ENCODE measurements around the gene CHST2. TPM values are rescaled to one million over a fixed set of nuclear protein-coding genes. Genes with fewer than 3 reads are reported as not detected.

Gene CHST2
- total and polyA plus RNA-seq, 4 experiments from 2014 or later: 0.71 to 2.9 (median 1.1) TPM

DNA sequence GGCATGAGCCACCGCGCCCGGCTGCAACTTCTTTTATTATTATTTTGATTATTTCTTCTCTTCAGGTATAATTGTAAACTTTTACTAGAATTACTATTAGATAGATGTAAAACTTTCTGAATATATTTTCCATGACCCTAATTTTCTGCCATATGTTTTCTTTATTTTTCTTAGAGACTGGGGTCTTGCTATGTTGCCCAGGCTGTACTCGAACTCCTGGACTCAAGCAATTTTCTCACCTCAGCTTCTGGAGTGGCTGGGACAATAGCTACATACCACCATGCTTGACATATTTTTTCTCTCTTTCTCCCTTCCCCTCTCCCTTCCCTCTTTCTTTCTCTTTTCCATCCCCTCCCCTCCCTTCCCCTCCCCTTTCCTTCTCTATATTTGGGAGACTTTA lies 29.6 kb upstream of the CHST2 start:
- Histone ChIP-seq H3K9me3 (ENCODE audit: control insufficient read depth in 1 of 2, low read length in 2 of 2) (no peaks in the 10 kb centered on the region), H3K4me3 (ENCODE audit: low read length in 2 of 2) (no peak overlapping the region)

GRCh38 chr3:143090486-143090885 lies 29.1 kb upstream of the CHST2 start:
- H3K27ac ChIP-seq (ENCODE audit: low read depth, low read length): no peak overlapping the region
- DNase-seq: no peak
- H3K27me3 ChIP-seq (ENCODE audit: insufficient read depth, low read length): no peaks in the 10 kb centered on the region
- Mint-ChIP-seq H3K4me3 (no peak overlapping the region), H3K4me1 (no peaks in the 10 kb centered on the region), H3K27ac (no peak overlapping the region), H3K9me3 (no peaks in the 10 kb centered on the region), H3K36me3 (no peaks in the 10 kb centered on the region), H3K27me3 (peaks cover 0 to 3% of the 10 kb centered on the region in 2 donors)
- H3K4me1 ChIP-seq (ENCODE audit: insufficient read depth, low read length): no peaks in the 10 kb centered on the region
- no peak overlapping the region for H3K4me3 ChIP-seq (ENCODE audit: low read length in 2 of 2)
- no peaks in the 10 kb centered on the region for H3K9me3 ChIP-seq (ENCODE audit: control insufficient read depth in 1 of 2, low read length in 2 of 2)
- H3K36me3 ChIP-seq (ENCODE audit: insufficient read depth, low read length): no peaks in the 10 kb centered on the region
- ChIA-PET CTCF (ENCODE audit: partially characterized antibody) (interaction anchor here (0.5 kb wide), 1 partner anchor 860 kb away, joined by 3 read pairs; no protein-coding TSS in a partner anchor), POLR2A (ENCODE audit: partially characterized antibody) (no interaction called here)
- intact Hi-C loops (cut with micrococcal nuclease): no loop called here

More for the DNA sequence above, 29.6 kb upstream of the CHST2 start:
- Histone ChIP-seq H3K27ac (ENCODE audit: low read depth, low read length) (no peak overlapping the region), H3K36me3 (ENCODE audit: insufficient read depth, low read length) (no peaks in the 10 kb centered on the region), H3K27me3 (ENCODE audit: insufficient read depth, low read length) (no peaks in the 10 kb centered on the region), H3K4me1 (ENCODE audit: insufficient read depth, low read length) (no peaks in the 10 kb centered on the region)
- ChIA-PET POLR2A (ENCODE audit: partially characterized antibody) (no interaction called here), CTCF (ENCODE audit: partially characterized antibody) (no interaction called here)
- Mint-ChIP-seq H3K27ac (no peak overlapping the region), H3K36me3 (no peaks in the 10 kb centered on the region), H3K4me1 (no peaks in the 10 kb centered on the region), H3K27me3 (peaks cover 0 to 3% of the 10 kb centered on the region in 2 donors), H3K4me3 (no peak overlapping the region), H3K9me3 (no peaks in the 10 kb centered on the region)
- intact Hi-C loops (cut with micrococcal nuclease): no loop called here
- no peak for DNase-seq

GRCh38 chr3:143090976-143091837 lies 28.4 kb upstream of the CHST2 start:
- CTCF ChIA-PET (ENCODE audit: partially characterized antibody): interaction anchor here (0.5 kb wide), 1 partner anchor 860 kb away, joined by 3 read pairs; no protein-coding TSS in a partner anchor
- Histone ChIP-seq H3K4me3 (ENCODE audit: low read length in 2 of 2) (no peak overlapping the region), H3K36me3 (ENCODE audit: insufficient read depth, low read length) (no peaks in the 10 kb centered on the region), H3K4me1 (ENCODE audit: insufficient read depth, low read length) (no peaks in the 10 kb centered on the region), H3K27me3 (ENCODE audit: insufficient read depth, low read length) (no peaks in the 10 kb centered on the region), H3K27ac (ENCODE audit: low read depth, low read length) (no peak overlapping the region), H3K9me3 (ENCODE audit: control insufficient read depth in 1 of 2, low read length in 2 of 2) (no peaks in the 10 kb centered on the region)
- Mint-ChIP-seq H3K36me3 (no peaks in the 10 kb centered on the region), H3K9me3 (no peaks in the 10 kb centered on the region), H3K27ac (no peak overlapping the region), H3K4me3 (no peak overlapping the region), H3K27me3 (peaks cover 0 to 4% of the 10 kb centered on the region in 2 donors), H3K4me1 (no peaks in the 10 kb centered on the region)
- DNase-seq: no peak
- intact Hi-C loops (cut with micrococcal nuclease): no loop called here
- POLR2A ChIA-PET (ENCODE audit: partially characterized antibody): no interaction called here

GRCh38 chr3:143092191-143092590 lies 27.4 kb upstream of the CHST2 start:
- no peaks in the 10 kb centered on the region for H3K36me3 Mint-ChIP-seq
- H3K9me3 Mint-ChIP-seq: no peaks in the 10 kb centered on the region
- no peaks in the 10 kb centered on the region for H3K4me1 ChIP-seq (ENCODE audit: insufficient read depth, low read length)
- CTCF ChIA-PET (ENCODE audit: partially characterized antibody): interaction anchor here (1.0 kb wide), 1 partner anchor 9 kb away, joined by 4 read pairs; no protein-coding TSS in a partner anchor
- peaks cover 0 to 4% of the 10 kb centered on the region in 2 donors for H3K27me3 Mint-ChIP-seq
- intact Hi-C loops (cut with micrococcal nuclease): no loop called here
- H3K27ac ChIP-seq (ENCODE audit: low read depth, low read length): no peak overlapping the region
- no peak overlapping the region for H3K27ac Mint-ChIP-seq
- no peaks in the 10 kb centered on the region for H3K36me3 ChIP-seq (ENCODE audit: insufficient read depth, low read length)
- POLR2A ChIA-PET (ENCODE audit: partially characterized antibody): no interaction called here
- DNase-seq: no peak
- H3K4me3 ChIP-seq (ENCODE audit: low read length in 2 of 2): no peak overlapping the region
- H3K4me1 Mint-ChIP-seq: no peaks in the 10 kb centered on the region
- H3K4me3 Mint-ChIP-seq: no peak overlapping the region
- no peaks in the 10 kb centered on the region for H3K27me3 ChIP-seq (ENCODE audit: insufficient read depth, low read length)
- H3K9me3 ChIP-seq (ENCODE audit: control insufficient read depth in 1 of 2, low read length in 2 of 2): no peaks in the 10 kb centered on the region

DNA sequence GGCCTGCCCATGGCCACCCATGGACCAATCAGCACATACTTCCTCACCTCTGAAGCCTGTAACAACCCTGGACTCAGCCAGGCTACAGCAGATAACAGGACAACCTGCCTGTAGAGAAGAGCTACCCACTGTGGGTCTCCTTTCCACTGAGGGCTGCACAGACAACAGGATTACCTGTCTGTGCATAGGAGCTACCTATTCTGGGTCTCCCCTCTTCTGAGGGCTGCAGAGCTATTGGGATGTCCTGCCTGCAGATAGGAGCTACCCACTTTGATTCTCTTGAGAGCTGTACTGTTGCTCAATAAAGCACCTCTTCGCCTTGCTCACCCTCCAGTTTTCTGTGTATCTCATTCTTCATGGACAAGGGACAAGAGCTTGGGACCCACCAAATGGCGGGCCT lies 23.8 kb upstream of the CHST2 start:
- CTCF ChIA-PET (ENCODE audit: partially characterized antibody): no interaction called here
- no peak overlapping the region for H3K27ac Mint-ChIP-seq

GRCh38 chr3:143098032-143098764 lies 21.4 kb upstream of the CHST2 start:
- H3K27me3 ChIP-seq (ENCODE audit: insufficient read depth, low read length): no peaks in the 10 kb centered on the region
- no peak for DNase-seq
- H3K4me1 ChIP-seq (ENCODE audit: insufficient read depth, low read length): no peaks in the 10 kb centered on the region
- ChIA-PET POLR2A (ENCODE audit: partially characterized antibody) (no interaction called here), CTCF (ENCODE audit: partially characterized antibody) (no interaction called here)
- intact Hi-C loops (cut with micrococcal nuclease): no loop called here
- no peak overlapping the region for H3K27ac ChIP-seq (ENCODE audit: low read depth, low read length)
- no peak overlapping the region for H3K27ac Mint-ChIP-seq
- peaks cover 5 to 20% of the 10 kb centered on the region in 2 donors for H3K27me3 Mint-ChIP-seq
- peaks cover 0 to 4% (median 0%) of the 10 kb centered on the region in 8 donors for H3K9me3 Mint-ChIP-seq
- H3K9me3 ChIP-seq (ENCODE audit: control insufficient read depth in 1 of 2, low read length in 2 of 2): no peaks in the 10 kb centered on the region
- H3K4me1 Mint-ChIP-seq: no peaks in the 10 kb centered on the region
- no peaks in the 10 kb centered on the region for H3K36me3 Mint-ChIP-seq
- H3K4me3 Mint-ChIP-seq: no peak overlapping the region
- H3K36me3 ChIP-seq (ENCODE audit: insufficient read depth, low read length): no peaks in the 10 kb centered on the region
- H3K4me3 ChIP-seq (ENCODE audit: low read length in 2 of 2): no peak overlapping the region

More for the DNA sequence above, 23.8 kb upstream of the CHST2 start:
- H3K4me3 Mint-ChIP-seq: no peak overlapping the region
- Histone ChIP-seq H3K4me1 (ENCODE audit: insufficient read depth, low read length) (no peaks in the 10 kb centered on the region), H3K9me3 (ENCODE audit: control insufficient read depth in 1 of 2, low read length in 2 of 2) (no peaks in the 10 kb centered on the region), H3K36me3 (ENCODE audit: insufficient read depth, low read length) (no peaks in the 10 kb centered on the region), H3K4me3 (ENCODE audit: low read length in 2 of 2) (no peak overlapping the region), H3K27ac (ENCODE audit: low read depth, low read length) (no peak overlapping the region), H3K27me3 (ENCODE audit: insufficient read depth, low read length) (no peaks in the 10 kb centered on the region)
- intact Hi-C loops (cut with micrococcal nuclease): no loop called here
- H3K27me3 Mint-ChIP-seq: peaks cover 0 to 9% of the 10 kb centered on the region in 2 donors
- no peak for DNase-seq
- no peaks in the 10 kb centered on the region for H3K36me3 Mint-ChIP-seq
- no peaks in the 10 kb centered on the region for H3K4me1 Mint-ChIP-seq
- POLR2A ChIA-PET (ENCODE audit: partially characterized antibody): no interaction called here
- H3K9me3 Mint-ChIP-seq: peaks cover 0 to 2% (median 0%) of the 10 kb centered on the region in 8 donors

DNA sequence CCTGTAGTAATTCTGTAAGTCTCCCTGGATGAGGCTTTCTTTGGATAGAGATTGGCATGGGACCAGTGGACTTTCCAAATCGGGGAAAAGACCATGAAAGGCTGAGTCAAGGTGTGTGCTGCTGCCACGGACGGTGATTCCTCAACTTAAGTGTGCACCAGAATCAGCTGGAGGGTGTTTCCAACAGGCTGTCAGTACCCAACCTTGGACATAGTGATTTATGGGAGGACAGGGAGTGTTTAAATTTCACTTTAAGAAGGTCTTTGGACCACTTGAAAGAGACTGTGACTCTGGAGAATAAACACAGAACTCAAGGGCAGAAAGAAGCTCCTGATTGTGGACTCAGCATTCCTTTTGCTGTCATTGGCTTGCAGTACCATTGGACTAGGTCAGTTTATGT lies 20.4 kb upstream of the CHST2 start:
- no peak overlapping the region for H3K27ac ChIP-seq (ENCODE audit: low read depth, low read length)
- intact Hi-C loops (cut with micrococcal nuclease): no loop called here
- CTCF ChIA-PET (ENCODE audit: partially characterized antibody): no interaction called here

More for the DNA sequence above, 20.4 kb upstream of the CHST2 start:
- H3K4me1 Mint-ChIP-seq: no peaks in the 10 kb centered on the region
- Histone ChIP-seq H3K27me3 (ENCODE audit: insufficient read depth, low read length) (no peaks in the 10 kb centered on the region), H3K9me3 (ENCODE audit: control insufficient read depth in 1 of 2, low read length in 2 of 2) (no peaks in the 10 kb centered on the region), H3K4me1 (ENCODE audit: insufficient read depth, low read length) (no peaks in the 10 kb centered on the region), H3K4me3 (ENCODE audit: low read length in 2 of 2) (no peak overlapping the region), H3K36me3 (ENCODE audit: insufficient read depth, low read length) (no peaks in the 10 kb centered on the region)
- no peak overlapping the region for H3K4me3 Mint-ChIP-seq
- POLR2A ChIA-PET (ENCODE audit: partially characterized antibody): no interaction called here
- H3K36me3 Mint-ChIP-seq: no peaks in the 10 kb centered on the region
- H3K9me3 Mint-ChIP-seq: peaks cover 0 to 6% (median 4%) of the 10 kb centered on the region in 8 donors
- no peak overlapping the region for H3K27ac Mint-ChIP-seq
- H3K27me3 Mint-ChIP-seq: peaks cover 7 to 23% of the 10 kb centered on the region in 2 donors
- DNase-seq: no peak
